Mammary epithelial cell (primary cell): ENCODE results near the gene CTSZ.

Source experiments
- EZH2 ChIP-seq: IDR thresholded peaks from 2 replicates; pipeline ENCODE4 v1.6.1; 2012; ENCODE audit warnings: low read length, inconsistent platforms, borderline replicate concordance
- TF ChIP-seq, protein P1 (sequence below), 2 donors: IDR thresholded peaks in 1 of 2; conservative IDR thresholded peaks in 1 of 2; 2 replicates each; pipeline ENCODE4 v1.5.1; 2011 to 2012; ENCODE audit warnings: inconsistent platforms in 2 of 2, low read length in 2 of 2, mild to moderate bottlenecking in 2 of 2, control low read depth in 1 of 2, low read depth in 1 of 2; ENCODE audit not compliant: insufficient read depth in 1 of 2; ENCODE audit errors: extremely low read depth in 1 of 2

DNA sequence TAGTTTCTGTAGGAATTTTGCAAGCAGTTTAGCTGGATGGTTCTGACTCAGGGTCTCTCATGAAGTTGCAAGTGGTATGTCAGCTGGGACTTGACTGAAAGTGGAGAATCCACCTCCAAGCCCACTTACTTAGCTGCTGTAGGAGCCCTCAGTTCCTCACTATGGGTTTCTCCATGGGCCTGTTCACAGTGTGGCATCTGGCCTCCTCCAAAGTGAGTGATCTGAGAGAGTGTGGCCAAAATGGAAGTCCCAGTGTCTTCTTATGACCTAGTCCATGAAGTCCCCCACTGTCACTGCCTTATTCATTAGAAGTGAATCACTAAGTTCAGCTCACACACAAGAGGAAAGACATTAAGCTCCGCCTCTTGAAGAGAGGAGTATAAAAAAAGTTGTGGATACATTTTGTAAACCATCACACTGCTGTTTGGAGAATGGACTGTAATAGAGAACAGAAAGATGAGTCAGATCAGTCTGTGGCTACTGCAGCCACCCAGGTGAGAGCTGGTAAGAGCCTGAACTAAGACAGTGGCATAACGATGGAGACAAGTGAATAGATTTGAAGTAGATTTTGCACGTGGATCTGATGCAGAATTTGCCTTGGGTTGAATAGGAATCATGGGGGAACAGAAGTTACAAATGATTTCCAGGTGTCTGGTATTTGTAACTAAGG lies 30.9 kb downstream of the CTSZ start:
- TF ChIP-seq, protein P1, sequence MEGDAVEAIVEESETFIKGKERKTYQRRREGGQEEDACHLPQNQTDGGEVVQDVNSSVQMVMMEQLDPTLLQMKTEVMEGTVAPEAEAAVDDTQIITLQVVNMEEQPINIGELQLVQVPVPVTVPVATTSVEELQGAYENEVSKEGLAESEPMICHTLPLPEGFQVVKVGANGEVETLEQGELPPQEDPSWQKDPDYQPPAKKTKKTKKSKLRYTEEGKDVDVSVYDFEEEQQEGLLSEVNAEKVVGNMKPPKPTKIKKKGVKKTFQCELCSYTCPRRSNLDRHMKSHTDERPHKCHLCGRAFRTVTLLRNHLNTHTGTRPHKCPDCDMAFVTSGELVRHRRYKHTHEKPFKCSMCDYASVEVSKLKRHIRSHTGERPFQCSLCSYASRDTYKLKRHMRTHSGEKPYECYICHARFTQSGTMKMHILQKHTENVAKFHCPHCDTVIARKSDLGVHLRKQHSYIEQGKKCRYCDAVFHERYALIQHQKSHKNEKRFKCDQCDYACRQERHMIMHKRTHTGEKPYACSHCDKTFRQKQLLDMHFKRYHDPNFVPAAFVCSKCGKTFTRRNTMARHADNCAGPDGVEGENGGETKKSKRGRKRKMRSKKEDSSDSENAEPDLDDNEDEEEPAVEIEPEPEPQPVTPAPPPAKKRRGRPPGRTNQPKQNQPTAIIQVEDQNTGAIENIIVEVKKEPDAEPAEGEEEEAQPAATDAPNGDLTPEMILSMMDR (conservative IDR thresholded peaks at IDR 0.05 in 1 of 2, IDR thresholded peaks at IDR 0.05 in 1 of 2; ENCODE audit: extremely low read depth in 1 of 2, insufficient read depth in 1 of 2, low read depth in 1 of 2, low read length in 2 of 2): no peak
- no peak for TF ChIP-seq EZH2
